ENCODE measurements around the gene SPOPL.

DNA sequence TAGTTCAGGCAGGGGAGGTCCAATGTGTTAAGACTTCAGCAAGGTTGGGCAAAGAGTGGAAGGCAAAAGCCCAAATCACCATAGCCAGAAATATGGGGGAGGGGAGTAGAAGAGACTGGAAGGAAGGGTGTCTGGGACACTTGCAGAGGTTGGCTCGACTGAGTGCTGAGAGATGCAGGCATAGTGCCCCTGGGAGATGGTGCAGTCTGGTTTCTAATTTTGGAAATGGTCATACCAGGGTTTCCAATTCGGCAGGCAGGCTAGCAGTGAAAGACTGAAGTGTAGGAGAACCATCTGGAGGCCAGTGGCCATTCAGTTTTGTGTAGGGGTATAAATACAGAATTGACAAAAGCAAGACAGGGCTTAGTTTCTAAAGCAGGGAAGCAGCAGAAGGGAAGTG lies 6.2 kb upstream of the SPOPL start:
- TF ChIP-seq, protein P1, sequence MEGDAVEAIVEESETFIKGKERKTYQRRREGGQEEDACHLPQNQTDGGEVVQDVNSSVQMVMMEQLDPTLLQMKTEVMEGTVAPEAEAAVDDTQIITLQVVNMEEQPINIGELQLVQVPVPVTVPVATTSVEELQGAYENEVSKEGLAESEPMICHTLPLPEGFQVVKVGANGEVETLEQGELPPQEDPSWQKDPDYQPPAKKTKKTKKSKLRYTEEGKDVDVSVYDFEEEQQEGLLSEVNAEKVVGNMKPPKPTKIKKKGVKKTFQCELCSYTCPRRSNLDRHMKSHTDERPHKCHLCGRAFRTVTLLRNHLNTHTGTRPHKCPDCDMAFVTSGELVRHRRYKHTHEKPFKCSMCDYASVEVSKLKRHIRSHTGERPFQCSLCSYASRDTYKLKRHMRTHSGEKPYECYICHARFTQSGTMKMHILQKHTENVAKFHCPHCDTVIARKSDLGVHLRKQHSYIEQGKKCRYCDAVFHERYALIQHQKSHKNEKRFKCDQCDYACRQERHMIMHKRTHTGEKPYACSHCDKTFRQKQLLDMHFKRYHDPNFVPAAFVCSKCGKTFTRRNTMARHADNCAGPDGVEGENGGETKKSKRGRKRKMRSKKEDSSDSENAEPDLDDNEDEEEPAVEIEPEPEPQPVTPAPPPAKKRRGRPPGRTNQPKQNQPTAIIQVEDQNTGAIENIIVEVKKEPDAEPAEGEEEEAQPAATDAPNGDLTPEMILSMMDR (conservative IDR thresholded peaks at IDR 0.05) = no peak
- no peak for TF ChIP-seq ZFX (IDR thresholded peaks at IDR 0.05)

Measured in C4-2B (cell line).